HT1080 (cell line): ENCODE measurements around the gene SMC1A. TPM values are rescaled to one million over a fixed set of nuclear protein-coding genes. Genes with fewer than 3 reads are reported as not detected.

Experiments
- DNase-seq: peaks from one replicate; pipeline ENCODE4 v3.0.0-alpha.2; 2015; ENCODE audit warnings: low read depth
- small RNA-seq: library from RNA; depleted of rRNA; stranded (forward); fragments of <200 nt; gene quantifications from one replicate; pipeline ENCODE3, GENCODE V24; 2014
- total RNA-seq: library from RNA; depleted of rRNA; stranded (reverse); fragments of >200 nt; shearing (Covaris generic); gene quantifications from 2 replicates; pipeline ENCODE4 v1.2.3, GENCODE V29; 2014; rRNA removed

SMC1A gene
- total RNA-seq, 1 experiment from 2014 or later: 26.0 TPM

GRCh38 chrX:53347948-53348347, 74.5 kb downstream of the SMC1A start:
- no peak for DNase-seq

GRCh38 chrX:53340852-53341645, 81.4 kb downstream of the SMC1A start:
- DNase-seq: no peak

GRCh38 chrX:53337101-53337500, 85.4 kb downstream of the SMC1A start:
- no peak for DNase-seq

- DNase-seq: no peak
Measured at GRCh38 chrX:53333853-53334252, 88.6 kb downstream of the SMC1A start.

GRCh38 chrX:53332204-53332603, 90.2 kb downstream of the SMC1A start:
- no peak for DNase-seq

GRCh38 chrX:53330331-53330730, 92.1 kb downstream of the SMC1A start:
- no peak for DNase-seq

GRCh38 chrX:53324803-53325202, 97.7 kb downstream of the SMC1A start:
- no peak for DNase-seq

Small RNAs within 50 kb of the gene (small RNA-seq; reads per million reads assigned to genes)
- gene AC245102.2 (not detected), gene MIR6857 (not detected), gene RF00019 (not detected), gene VTRNA3-1P (not detected)

Other genes with a start within 250 kb of the SMC1A start
- gene KDM5C, start 197.4 kb downstream of the SMC1A start, total RNA-seq: 50.7 and 57.2 TPM in 2 replicates
- gene IQSEC2, start 141.1 kb downstream of the SMC1A start, total RNA-seq: 4.3 and 9.8 TPM in 2 replicates
- 0.17 and 0.19 TPM in 2 replicates for gene RIBC1, start 219 bp upstream of the SMC1A start, total RNA-seq
- 134 and 157 TPM in 2 replicates for gene HSD17B10, start 11.7 kb upstream of the SMC1A start, total RNA-seq